HL-60/S4 treated with phorbol 12-myristate 13-acetate at 8.2 ng/mL for 4 days and 3 days (cell line): ENCODE data around the gene HSD3B1.

Source experiments
- in situ Hi-C: fragments of 300-500 bp; cut with MboI; formaldehyde crosslinking; loops from 2 replicates; pipeline ENCODE4 v1.15.0; 2022; ENCODE audit warnings: low sequenced_read_pairs

The HSD3B1 gene

DNA sequence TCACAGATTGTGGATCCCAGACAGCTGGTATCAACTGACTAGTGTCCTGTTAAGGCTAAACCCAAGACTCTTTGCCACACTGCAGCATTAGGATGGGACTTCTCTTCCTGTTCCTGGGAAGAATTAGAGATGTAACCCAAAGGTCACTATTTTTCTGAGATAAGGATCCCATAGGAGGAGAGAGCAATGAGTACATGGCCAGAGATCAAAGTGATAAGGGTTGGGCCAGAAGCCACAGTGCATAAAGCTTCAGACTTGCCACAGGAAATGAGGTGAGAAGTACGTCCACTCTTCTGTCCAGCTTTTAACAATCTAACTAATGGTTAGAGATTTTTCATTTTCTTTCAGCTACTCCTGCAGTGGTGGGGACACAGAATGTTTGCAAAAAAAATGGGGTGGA, at the start of gene HSD3B1:
TSS of gene HSD3B1 (plus strand) at position 270 of the 400 bp plus-strand sequence. CDS start 267 bp downstream, outside the sequence.
- in situ Hi-C loops, result no loop called here

DNA sequence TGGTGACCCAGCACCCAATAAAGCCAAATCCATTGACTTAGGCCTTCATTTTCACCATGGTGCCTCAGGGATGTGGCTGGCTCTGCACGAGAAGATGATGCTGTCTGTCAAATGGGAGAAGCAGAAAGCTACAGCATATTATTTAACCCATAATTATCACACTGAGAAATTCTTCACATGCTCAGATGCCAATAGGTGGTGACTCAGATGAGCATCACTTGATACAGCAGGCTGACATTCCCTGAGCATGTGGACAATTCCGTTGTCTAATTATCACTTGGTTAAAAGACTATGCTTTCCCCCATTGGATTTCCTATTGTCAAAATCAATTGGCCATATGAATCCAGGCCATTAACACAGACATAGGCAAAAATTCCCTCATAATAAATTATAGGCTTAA, 44.0 kb upstream of the HSD3B1 start:
- in situ Hi-C loops, result no loop called here

DNA sequence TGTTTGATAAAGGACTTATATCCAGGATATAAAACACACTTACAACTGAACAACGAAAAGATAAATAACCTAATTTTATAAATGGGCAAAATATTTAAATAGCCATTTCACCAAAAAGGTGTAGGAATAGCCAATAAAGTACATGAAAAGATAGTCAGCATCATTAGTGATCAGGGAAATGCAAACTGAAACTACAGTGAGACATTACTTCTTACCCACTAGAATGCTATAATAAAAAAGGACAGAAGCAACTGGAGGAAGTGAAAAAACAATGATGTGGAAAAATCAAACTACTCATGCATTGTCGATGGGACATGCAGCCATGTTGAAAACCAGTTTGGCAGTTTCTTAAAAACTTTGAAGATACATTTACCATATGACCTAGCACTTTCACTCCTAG, 43.4 kb upstream of the HSD3B1 start:
- in situ Hi-C loops, result no loop called here

DNA sequence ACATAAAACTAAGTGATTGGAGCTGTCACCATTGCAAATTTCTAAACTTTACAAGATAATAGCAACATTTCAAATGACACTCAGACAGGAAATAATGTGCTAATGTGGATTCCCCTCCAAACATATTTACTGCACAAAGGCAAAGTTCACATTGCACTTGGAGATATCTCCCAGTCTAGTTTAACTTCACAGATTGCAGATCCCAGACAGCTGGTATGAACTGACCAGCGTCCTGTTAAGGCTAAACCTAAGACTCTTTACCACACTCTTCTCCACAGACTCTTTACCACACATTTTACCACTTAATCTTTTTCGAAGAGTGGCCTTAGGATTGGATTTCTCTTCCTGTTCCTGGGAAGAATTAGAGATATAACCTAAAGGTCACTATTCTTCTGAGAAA, 40.6 kb upstream of the HSD3B1 start:
- in situ Hi-C loops, result no loop called here

DNA sequence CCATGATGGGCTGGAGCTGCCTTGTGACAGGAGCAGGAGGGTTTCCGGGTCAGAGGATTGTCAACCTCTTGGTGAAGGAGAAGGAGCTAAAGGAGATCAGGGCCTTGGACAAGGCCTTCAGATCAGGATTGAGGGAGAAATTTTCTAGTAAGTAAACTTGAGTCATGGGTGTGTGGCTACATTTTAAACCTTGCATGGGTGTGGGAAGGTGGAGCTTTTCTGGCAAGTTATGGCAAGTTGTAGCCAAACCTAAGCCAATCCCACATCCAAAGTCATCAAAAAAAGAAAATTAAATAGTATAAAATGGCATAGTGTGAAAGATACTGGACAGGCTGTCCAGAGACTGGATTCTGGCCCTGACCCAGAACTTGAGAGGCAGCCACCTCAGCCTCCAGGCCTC, 39.8 kb upstream of the HSD3B1 start:
- in situ Hi-C loops, result no loop called here

DNA sequence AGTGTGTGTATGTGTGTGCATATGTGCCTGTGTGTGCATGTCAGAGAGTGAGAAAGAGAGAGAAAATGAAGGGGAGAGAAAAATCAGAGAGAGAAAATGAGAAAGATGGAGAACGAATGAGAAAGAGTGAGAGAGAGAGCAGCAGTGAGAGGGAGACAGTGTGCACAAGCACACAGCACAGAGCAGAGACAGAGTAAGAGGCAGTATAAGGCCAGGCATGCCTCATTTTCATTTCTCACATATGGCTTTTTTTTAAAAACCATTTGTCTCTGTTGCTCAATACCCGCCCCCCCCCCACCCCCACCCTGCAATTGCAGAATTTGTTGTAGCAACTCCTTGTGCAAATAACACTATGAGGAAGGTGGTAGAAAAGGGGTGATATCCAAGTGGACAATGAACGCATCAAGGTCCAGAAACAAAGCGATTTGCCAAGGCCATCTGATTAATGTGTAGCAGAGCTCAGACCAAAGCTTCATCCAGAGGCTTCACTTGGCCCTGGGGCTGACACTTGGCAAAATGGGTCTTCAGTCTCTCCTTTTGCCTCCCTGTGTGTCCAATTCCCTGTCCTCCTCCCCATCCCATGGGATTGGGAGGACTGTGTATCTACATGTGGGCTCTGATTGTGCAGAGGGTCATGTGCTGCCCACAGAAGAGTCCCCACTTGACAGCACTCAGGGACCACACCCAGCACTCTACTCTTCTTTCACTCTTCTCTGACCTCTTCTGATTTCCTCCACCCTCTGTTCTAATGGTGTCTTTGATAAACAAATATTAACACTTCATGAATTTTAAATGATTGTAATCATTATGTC, 38.9 kb upstream of the HSD3B1 start:
- in situ Hi-C loops, result no loop called here

DNA sequence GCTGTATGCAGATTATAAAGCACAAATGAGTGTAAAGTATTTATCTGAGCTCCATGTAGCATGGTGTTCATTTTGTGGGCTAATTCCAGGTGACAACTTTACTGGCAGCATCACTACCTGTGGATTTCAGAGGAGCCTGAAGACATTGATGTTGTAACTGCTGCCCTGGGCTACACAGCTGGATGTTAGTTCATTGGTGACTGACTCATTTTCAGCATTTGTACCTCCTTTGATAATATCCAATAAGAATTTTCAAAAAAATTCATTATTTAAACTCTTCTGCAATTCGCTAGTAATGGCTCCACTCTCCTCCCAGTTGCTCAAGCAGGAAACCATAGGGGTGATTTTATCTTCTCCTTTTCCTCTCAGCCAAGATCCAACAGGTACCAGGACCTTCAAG, 37.3 kb upstream of the HSD3B1 start:
- in situ Hi-C loops, result no loop called here

DNA sequence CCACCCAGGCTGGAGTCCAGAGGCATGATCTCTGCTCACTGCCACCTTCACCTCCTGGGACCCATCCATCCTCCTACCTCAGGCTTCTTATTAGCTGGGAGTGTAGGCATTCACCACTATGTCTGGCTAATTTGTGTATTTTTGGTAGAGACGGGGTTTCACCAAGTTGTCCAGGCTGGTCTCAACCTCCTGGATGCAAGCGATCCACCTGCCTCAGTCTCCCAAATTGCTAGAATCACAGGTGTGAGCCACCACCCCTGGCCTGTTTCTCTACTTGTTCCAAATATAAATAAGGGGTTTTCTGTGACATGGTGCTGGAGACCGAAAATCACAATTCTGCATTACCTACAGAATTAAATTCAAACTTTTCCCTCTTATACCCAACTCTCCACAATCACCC, 36.6 kb upstream of the HSD3B1 start:
- in situ Hi-C loops, result no loop called here

DNA sequence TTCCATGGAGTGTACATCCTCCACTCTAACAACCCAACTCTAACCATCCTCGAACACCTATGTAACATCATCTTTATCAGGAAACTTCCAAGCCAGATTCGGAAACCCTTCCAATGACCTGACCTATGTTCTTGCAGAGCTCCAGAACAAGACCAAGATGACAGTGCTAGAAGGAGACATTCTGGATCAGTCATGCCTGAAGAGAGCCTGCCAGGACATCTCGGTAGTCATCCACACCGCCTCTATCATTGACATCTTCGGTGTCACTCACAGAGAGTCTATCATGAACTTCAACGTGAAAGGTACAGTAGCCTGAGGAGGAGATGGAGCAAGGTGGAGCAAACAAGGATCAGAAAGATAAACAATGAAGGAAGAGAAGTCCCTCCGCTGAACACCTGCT, 36.1 kb upstream of the HSD3B1 start:
- in situ Hi-C loops, result no loop called here

DNA sequence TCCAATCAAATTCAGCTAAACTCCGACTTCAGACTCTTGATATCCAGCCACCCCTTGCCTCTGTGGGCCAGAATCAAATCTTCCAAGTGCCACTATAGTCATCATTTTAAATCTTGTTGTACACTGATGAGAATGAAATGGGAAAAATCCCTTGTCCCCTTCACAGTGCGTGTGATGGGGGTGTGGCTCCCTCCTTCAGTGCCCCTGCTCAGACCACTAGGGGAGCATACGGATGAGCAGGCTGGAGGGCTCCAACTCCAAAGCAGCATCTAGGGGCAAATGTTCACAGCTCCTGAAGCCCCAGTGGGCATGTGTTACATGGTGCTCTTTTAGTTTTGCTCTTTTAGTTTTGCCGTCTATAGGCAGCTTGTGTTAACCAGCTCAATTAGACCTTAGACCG, 35.4 kb upstream of the HSD3B1 start:
- in situ Hi-C loops, result no loop called here

DNA sequence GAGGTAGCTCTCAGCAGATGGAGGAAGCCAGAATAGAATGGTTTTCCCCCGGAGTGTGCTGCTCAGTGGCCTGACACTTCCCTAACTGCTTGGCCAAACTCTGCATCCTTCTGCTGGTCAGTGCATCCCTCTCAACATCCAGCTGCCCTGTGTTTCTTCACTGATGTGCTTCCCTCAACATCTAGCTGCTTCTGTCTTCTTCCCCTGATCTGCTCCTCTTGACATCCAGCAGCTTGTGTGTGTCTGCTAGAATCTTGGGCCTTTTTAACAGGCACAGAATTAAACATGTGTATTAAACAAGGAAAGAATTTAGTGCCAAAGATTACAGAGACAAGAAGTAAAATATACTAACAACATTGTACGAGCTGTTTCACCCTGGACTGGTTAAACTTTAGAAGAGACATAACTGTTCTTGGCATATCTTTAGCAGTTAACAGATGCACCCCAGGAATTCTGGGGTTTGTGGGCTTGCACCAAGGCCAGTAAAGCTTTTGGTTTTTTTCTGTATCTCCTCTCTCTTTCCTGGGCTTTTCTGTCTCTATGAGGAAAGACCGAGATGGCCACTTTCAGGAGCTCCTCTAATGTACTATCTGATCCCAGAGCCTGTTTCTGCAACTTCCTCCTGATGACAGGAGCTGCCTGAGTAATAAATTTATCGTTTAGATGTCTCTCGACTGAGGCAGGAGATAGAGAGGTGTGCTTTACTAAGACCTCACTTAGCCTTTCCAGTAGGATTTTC, 34.8 kb upstream of the HSD3B1 start:
- in situ Hi-C loops, result no loop called here

DNA sequence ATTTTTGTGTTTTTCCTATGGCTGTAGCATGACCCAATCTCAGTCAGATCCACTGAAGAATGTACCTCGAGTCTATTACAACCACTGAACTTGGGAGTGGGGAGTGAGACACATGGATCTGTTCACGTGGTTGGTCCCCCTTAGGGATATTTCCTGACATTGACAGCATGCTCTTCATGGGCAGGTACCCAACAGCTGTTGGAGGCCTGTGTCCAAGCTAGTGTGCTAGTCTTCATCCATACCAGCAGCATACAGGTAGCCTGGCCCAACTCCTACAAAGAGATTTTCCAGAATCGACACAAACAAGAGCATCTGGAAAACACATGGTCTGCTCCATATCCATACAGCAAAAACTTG, 34.2 kb upstream of the HSD3B1 start:
- in situ Hi-C loops, result no loop called here

DNA sequence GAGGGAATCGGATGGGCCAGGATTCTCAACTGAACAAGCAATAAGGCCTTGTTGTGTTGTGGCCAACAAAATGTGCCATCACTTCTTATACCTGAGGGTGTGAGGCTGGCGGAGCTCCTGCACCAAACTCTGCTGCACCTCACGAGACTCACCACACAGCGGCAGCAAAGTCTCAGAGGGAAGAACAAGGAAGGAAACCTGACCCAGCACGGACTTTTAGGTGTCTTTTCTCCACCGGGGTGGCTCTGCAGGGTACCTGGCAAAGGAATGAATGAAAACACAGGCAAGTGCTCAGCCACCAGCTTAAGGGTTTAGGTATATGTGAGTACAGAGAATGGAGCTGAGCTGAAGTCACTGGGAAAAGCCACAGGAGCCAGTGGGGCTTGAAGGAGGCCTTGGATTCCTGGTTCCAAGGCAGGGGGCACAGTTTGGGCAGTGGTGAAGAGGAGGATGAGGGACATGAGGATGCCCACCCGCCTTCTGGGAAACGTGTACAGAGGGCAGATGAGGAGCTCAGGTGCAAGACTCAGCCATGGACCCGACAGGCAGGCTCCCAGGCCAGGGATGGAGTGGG, 31.1 kb upstream of the HSD3B1 start:
- in situ Hi-C loops, result no loop called here

DNA sequence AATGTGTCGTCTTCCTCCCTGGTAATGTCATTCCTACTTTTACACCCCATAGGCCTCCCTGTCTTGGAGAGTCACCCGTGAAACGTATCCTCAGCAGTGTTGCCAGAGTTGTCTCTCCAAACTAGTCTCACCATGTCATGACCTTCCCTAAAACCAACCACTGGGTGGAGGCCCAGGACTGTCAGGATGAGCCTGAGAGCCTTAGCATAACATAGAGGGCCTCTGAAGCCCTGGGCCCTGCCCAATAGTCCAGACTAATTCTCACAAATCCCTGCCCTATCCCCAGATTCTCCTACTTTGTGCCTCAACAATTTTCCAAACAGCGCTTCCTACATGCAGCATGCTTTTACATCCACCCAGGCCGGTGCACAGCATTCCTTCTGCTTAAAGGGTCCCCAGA, 29.3 kb upstream of the HSD3B1 start:
- in situ Hi-C loops, result no loop called here

DNA sequence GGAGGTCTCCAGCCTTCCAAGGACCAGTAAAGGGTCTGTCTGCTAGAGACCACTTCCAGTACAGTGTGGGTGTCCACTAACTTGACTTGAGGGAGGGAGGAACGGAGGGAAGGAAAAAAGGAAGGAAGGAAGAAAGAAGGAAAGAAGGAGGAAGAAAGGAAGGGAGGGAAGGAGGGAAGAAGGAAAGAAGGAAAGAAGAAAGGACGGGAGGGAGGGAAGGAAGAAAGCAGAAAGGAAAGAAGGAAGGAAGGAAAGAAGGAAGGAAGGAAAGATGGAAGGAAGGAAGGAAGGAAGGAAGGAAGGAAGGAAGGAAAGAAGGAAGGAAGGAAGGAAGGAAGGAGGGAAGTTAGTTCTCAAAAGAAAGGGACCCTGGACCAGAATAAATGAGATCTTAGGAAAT, 26.8 kb upstream of the HSD3B1 start:
- in situ Hi-C loops, result no loop called here

DNA sequence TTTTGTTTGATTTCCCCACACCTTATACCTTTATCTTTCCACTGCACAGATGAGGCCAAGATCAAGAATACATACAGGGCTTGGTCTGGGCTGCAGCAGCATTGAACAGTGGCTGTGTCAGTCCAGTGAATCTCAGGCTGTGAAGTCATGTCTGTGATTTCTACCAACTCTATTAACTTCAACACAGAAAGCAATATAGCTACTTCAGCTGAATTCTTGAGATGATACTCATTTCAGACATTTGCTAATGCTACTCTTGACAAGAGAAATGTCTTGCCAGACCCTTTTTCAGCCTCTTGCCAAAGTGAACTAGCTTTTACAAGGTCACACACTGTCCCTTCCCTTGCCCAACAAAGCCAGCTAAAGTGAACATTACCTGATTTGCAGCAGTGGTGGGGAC, 25.1 kb upstream of the HSD3B1 start:
- in situ Hi-C loops, result no loop called here

DNA sequence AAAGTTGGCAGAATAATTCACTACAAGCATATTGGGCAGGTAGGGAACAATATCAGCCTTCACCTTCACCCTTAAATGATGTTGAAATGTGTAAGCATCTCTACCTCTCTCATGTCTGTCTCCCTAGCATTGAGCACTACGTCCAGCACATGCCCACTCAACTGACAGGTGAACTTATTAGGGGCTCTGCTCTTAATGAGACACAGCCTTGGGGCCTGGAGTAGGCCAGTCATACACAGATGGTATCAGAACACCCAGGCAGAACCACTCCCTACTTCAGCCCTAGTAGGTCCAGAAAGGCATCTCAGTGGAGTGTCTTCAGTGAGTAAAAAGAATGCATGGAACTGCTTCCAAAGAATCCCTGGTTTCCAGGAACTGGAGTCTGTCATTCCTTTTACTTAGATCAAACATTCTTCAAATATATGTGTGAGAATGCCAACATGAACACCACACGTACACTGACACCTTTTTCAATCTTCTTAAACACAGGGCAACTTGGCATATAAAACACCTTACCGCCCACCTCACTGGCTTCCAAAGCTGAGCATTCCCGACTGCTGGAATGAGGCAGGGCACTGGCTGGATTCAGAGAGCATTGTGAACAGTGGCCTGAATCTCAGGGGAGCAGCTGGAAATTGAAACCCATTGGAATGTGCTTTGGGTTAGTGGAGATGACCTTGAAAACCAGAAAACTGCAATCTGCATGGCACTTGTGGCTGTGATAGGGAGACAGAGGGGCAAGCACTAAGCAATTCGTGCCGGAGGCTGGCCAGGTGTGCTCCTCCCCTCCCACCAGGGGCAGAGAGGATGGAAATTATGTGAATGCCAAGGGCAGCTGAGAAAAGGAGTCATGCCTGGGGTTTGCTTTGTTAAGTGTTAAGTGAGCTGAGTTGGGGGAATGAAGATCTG, 24.2 kb upstream of the HSD3B1 start:
- in situ Hi-C loops, result no loop called here

DNA sequence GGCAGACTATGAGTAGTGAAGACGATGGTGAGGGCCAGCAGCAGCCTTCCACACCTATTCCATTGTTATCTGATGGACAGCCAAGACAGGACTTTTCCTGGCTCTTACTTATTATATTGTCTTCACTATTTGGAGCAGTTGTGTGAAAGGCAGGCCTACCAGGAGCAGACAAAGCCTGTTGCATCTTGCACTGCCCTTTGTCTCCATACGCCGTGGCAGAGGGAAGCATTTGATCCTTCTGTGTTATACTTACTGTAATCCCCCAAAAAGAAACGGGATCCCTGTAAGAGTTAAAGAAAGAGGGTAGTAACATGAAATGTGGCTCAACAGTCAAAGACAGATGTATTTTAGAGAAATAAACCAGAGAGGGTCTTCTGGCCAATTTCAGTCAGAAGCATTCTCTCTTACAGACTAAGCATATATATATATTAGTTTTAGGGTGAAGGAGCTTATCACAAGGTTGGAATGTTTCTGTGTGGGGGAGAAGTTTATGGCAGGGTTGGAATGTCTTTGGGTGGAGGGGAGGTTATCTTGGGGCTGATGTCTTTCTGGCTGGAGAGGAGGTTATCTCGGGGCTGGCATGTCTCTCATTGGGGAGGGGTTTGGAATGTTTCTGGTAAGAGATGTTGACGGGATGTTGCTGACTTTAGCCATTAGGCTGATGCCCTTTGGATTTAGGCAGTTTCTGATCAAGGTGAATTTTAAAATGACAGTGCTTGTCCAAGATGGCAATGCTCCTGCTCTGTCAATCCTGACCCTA, 23.4 kb upstream of the HSD3B1 start:
- in situ Hi-C loops, result no loop called here

DNA sequence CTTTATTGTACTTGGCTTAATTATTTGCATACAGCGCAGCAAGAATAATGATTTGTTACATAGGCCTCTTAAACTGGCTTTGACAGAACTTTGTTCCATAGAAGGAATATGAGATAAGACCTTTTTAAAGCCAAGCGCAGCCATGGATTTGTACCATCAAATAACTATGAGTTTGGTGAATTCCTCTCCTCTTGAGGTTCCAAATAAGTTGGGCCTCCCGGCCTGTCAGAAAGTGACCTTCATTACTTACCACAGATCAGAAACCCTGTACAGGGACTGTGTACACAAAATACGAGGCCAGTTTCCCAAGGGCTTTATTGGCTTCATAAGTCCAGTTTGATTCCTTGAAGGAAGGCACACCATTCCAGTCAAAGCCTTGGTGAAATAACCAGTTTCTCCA, 21.8 kb upstream of the HSD3B1 start:
- in situ Hi-C loops, result no loop called here

DNA sequence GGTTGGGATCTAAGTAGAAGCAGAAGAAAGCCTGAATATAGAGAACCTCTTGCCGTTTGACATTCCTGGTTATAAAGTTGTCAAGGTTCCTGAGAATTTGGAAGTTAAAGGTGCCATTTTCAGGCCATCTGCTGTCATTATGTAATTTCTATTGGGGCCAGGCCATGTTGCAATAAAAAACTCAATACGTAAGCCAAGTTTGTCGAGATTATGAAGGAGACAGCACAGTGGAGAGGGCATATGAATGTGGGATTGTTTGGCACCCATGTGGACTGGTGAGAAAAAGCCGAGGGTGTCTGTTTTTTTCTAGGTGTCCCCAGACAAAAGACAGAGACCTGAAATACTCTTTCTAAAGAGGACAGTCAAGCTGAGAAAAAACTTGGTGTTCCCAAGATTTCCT, 18.8 kb upstream of the HSD3B1 start:
- in situ Hi-C loops, result no loop called here
